CD4-positive, alpha-beta T cell (primary cell): ENCODE data around the gene RBP4. TPM values are rescaled to one million over a fixed set of nuclear protein-coding genes. Genes with fewer than 3 reads are reported as not detected.

ENCODE experiments used
- ATAC-seq: fragments of 200-7000 bp; cut with Tn5 transposase; one replicate; pipeline ENCODE4 v1.10.0; 2022; ENCODE audit warnings: mild to moderate bottlenecking; ENCODE audit not compliant: poor library complexity
- CTCF ChIA-PET: fragments of 350-600 bp; sonication (Branson Sonifier 250); formaldehyde crosslinking; loops from one replicate; lab custom pipeline; 2021; ENCODE audit warnings: antibody characterized with exemption, inconsistent platforms; lab: Charles Lee
- POLR2A ChIA-PET: fragments of 350-600 bp; sonication (Branson Sonifier 250); formaldehyde crosslinking; loops from one replicate; lab custom pipeline; 2021; ENCODE audit warnings: antibody characterized with exemption, inconsistent platforms; lab: Charles Lee
- DNase-seq, 14 experiments: peaks; one replicate each; pipeline ENCODE4 v3.0.0-alpha.2; 2013 to 2020; ENCODE audit warnings: mixed read lengths in 2 of 14
- H3K27ac ChIP-seq, 2 donors: one replicate each; pipeline versions ENCODE4 v1.5.1 to v1.7.0; 2013; ENCODE audit warnings: low read length in 2 of 2, low read depth in 1 of 2, mild to moderate bottlenecking in 1 of 2
- H3K27me3 ChIP-seq, 2 experiments: 1 replicate in 1 of 2; 2 replicates in 1 of 2; pipeline versions ENCODE4 v1.6.1 to v1.7.0; 2013; ENCODE audit warnings: low read length in 2 of 2, control low read depth in 1 of 2, mild to moderate bottlenecking in 1 of 2, moderate library complexity in 1 of 2; ENCODE audit not compliant: insufficient read depth in 2 of 2, control insufficient read depth in 1 of 2
- H3K36me3 ChIP-seq: one replicate; pipeline ENCODE4 v1.6.1; 2013; ENCODE audit warnings: low read length, control low read depth; ENCODE audit not compliant: insufficient read depth
- H3K4me1 ChIP-seq: one replicate; pipeline ENCODE4 v1.6.1; 2013; ENCODE audit warnings: low read length, control low read depth; ENCODE audit not compliant: insufficient read depth
- H3K4me3 ChIP-seq: one replicate; pipeline ENCODE4 v1.5.1; 2013; ENCODE audit warnings: mild to moderate bottlenecking, low read length, moderate library complexity
- H3K9me3 ChIP-seq, 2 experiments: 1 replicate in 1 of 2; 2 replicates in 1 of 2; pipeline versions ENCODE4 v1.6.1 to v1.7.0; 2013; ENCODE audit warnings: low read length in 2 of 2, mild to moderate bottlenecking in 2 of 2, control low read depth in 1 of 2, moderate library complexity in 1 of 2; ENCODE audit not compliant: control insufficient read depth in 1 of 2, insufficient read depth in 1 of 2
- H3K27ac Mint-ChIP-seq: one replicate; pipeline ENCODE4 v1.8.0; 2020; ENCODE audit warnings: mixed read lengths
- H3K27me3 Mint-ChIP-seq: one replicate; pipeline ENCODE4 v1.8.0; 2021; ENCODE audit warnings: mixed read lengths
- H3K36me3 Mint-ChIP-seq: one replicate; pipeline ENCODE4 v1.8.0; 2021; ENCODE audit warnings: low read depth, mixed read lengths
- H3K4me1 Mint-ChIP-seq: one replicate; pipeline ENCODE4 v1.8.0; 2021; ENCODE audit warnings: low read depth, mixed read lengths
- H3K4me3 Mint-ChIP-seq: one replicate; pipeline ENCODE4 v1.8.0; 2020; ENCODE audit warnings: mild to moderate bottlenecking, mixed read lengths
- H3K9me3 Mint-ChIP-seq: one replicate; pipeline ENCODE4 v1.8.0; 2020; ENCODE audit warnings: mixed read lengths
- CTCF ChIP-seq: fragments of 200-600 bp; IDR thresholded peaks from one replicate; pipeline ENCODE4 v1.8.0; 2022; ENCODE audit warnings: antibody characterized with exemption, mild to moderate bottlenecking
- intact Hi-C, 2 experiments: fragments of 100-400 bp; cut with DNase I in 1 of 2; cut with micrococcal nuclease in 1 of 2; formaldehyde crosslinking; loops; one replicate each; pipeline versions ENCODE4 v1.15.1 to v1.9.0; 2023 to 2025; cut with DNase I, micrococcal nuclease
- total RNA-seq, 174 experiments: library from RNA in 2 of 174; stranded (reverse) in 2 of 174; gene quantifications; one replicate each; pipeline ENCODE4 v1.2.3 and lab custom pipeline; 2021 to 2026

The RBP4 gene
- total RNA-seq, 2 experiments from 2014 or later: not detected

DNA sequence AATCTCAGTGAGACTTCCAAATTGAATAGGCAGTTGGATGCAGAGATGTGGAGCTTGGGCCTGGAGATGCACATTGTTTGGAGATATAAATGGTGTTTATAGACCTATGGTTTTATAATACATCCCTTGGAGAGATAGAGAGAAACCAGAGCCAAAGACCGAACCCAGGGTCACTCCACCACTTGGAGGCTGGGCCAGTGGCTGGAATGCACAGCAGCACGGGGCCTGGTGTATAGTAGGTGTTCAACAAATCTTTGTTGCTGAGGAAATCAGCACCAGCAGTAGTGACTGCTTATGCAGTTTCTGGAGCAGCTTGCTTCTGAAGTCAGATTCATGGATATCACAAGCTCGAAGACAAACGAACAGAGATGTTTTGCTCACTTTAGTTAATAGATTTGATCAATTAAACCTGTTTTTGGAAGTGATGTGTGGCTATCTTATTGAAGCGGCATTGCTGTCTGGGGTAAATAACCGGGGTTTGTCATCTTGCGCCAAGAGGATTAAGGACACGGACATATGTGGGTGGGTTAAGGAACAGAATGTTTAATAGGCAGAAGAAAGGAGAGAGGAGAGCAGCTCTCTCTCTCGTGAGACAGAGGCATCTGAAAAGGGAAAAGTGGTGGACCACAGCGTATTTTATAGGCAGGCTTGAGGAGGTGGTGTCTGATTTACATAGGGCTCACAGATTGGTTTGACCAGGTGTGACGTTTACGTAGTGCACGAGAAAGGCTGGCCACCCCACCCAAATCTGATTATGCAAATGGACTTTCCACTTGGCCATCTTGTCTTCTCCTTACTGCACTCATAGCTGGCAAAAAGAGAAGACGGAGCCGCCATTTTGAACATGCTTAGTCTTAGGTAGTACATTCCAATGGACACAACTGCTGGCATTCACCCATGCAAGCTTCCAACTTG, 11.1 kb downstream of the RBP4 start:
- intact Hi-C loops: no loop called here
- Histone ChIP-seq H3K27ac (no peak overlapping the region), H3K36me3 (no peaks in the 10 kb centered on the region), H3K4me3 (no peak overlapping the region), H3K9me3 (no peaks in the 10 kb centered on the region), H3K4me1 (no peaks in the 10 kb centered on the region), H3K27me3 (peaks cover 0 to 2% of the 10 kb centered on the region in 2 experiments)
- H3K4me3 Mint-ChIP-seq: no peak overlapping the region
- no peak overlapping the region for H3K27ac Mint-ChIP-seq
- ChIA-PET CTCF (no interaction called here), POLR2A (no interaction called here)
- ATAC-seq: no peak
- no peak for TF ChIP-seq CTCF
- H3K36me3 Mint-ChIP-seq: no peaks in the 10 kb centered on the region
- H3K9me3 Mint-ChIP-seq: no peaks in the 10 kb centered on the region
- no peaks in the 10 kb centered on the region for H3K27me3 Mint-ChIP-seq
- DNase-seq: no peak
- H3K4me1 Mint-ChIP-seq: no peaks in the 10 kb centered on the region

DNA sequence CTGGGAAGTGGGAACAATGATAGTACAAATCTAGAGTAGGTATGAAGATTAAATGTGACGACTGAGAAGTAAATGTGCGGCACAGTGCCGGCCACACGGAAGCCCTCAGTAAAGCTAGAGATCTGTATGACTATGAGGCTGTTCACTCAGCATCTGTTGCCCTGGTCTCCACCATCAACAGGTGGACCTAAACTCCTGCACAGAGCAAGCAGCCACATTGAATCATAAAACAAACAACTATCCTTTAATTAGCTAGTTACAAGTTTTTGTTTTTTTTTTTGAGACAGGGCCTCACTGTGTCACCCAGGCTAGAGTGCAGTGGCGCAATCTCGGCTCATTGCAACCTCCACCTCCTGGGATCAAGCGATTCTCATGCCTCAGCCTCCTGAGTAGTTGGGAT, 16.6 kb downstream of the RBP4 start:
- Mint-ChIP-seq H3K9me3 (peaks cover 5% of the 10 kb centered on the region), H3K4me3 (no peak overlapping the region), H3K27me3 (peaks cover 10% of the 10 kb centered on the region), H3K36me3 (no peaks in the 10 kb centered on the region), H3K27ac (no peak overlapping the region), H3K4me1 (no peaks in the 10 kb centered on the region)
- H3K4me3 ChIP-seq: no peak overlapping the region
- H3K4me1 ChIP-seq: no peaks in the 10 kb centered on the region
- H3K9me3 ChIP-seq: no peaks in the 10 kb centered on the region
- intact Hi-C loops: no loop called here
- no peak for ATAC-seq
- no peaks in the 10 kb centered on the region for H3K36me3 ChIP-seq
- ChIA-PET POLR2A (interaction anchor here (0.6 kb wide), 1 partner anchor 385 kb away, joined by 4 read pairs; no protein-coding TSS in a partner anchor), CTCF (no interaction called here)
- DNase-seq: no peak
- no peak for TF ChIP-seq CTCF
- no peak overlapping the region for H3K27ac ChIP-seq
- H3K27me3 ChIP-seq: no peaks in the 10 kb centered on the region

GRCh38 chr10:93580828-93581227, 20.2 kb downstream of the RBP4 start:
- H3K4me3 Mint-ChIP-seq: no peak overlapping the region
- H3K27me3 Mint-ChIP-seq: peaks cover 21% of the 10 kb centered on the region
- TF ChIP-seq CTCF: no peak
- Histone ChIP-seq H3K27ac (no peak overlapping the region), H3K4me3 (no peak overlapping the region), H3K36me3 (no peaks in the 10 kb centered on the region), H3K27me3 (no peaks in the 10 kb centered on the region), H3K4me1 (no peaks in the 10 kb centered on the region), H3K9me3 (no peaks in the 10 kb centered on the region)
- intact Hi-C loops: no loop called here
- no peak for ATAC-seq
- H3K9me3 Mint-ChIP-seq: peaks cover 8% of the 10 kb centered on the region
- no peak overlapping the region for H3K27ac Mint-ChIP-seq
- no peaks in the 10 kb centered on the region for H3K36me3 Mint-ChIP-seq
- ChIA-PET POLR2A (no interaction called here), CTCF (no interaction called here)
- DNase-seq: no peak
- no peaks in the 10 kb centered on the region for H3K4me1 Mint-ChIP-seq
